Activated naive CD4-positive, alpha-beta T cell treated with anti-CD3 and anti-CD28 coated beads, Interleukin-2, amount 50 U/mL, for 24 hours (primary cell): Measurements from ENCODE around the gene BCAR3.

Experiments
- H3K27ac Mint-ChIP-seq: one replicate; pipeline ENCODE4 v1.8.0; 2021; ENCODE audit warnings: mild to moderate bottlenecking, mixed read lengths
- H3K27me3 Mint-ChIP-seq: one replicate; pipeline ENCODE4 v1.8.0; 2021; ENCODE audit warnings: mixed read lengths
- H3K36me3 Mint-ChIP-seq: one replicate; pipeline ENCODE4 v1.8.0; 2021; ENCODE audit warnings: mixed read lengths
- H3K4me1 Mint-ChIP-seq: one replicate; pipeline ENCODE4 v1.8.0; 2021; ENCODE audit warnings: mixed read lengths
- H3K4me3 Mint-ChIP-seq: one replicate; pipeline ENCODE4 v1.8.0; 2021; ENCODE audit warnings: mild to moderate bottlenecking, mixed read lengths
- H3K9me3 Mint-ChIP-seq: one replicate; pipeline ENCODE4 v1.8.0; 2021; ENCODE audit warnings: mixed read lengths

BCAR3 gene

DNA sequence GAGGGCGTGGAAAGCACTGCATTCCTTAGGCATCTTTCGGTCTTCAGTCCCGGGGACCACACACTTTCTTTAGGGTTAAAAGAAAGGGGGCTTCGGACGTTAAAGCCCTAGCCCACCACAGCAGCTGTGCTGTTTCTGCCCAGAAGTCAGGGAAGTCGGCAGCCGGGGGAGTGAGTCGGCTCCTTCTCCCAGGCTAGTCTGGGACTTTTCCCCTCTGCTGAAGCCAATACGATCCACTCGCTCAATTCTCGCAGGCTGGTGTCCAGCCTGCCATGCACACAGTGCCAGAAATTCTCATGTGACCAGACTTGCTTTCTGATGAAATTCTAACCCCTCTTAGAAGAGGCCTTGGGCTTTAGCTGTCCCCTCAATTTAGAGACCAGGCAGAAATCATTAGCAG is 67.7 kb downstream of the BCAR3 start:
- Mint-ChIP-seq H3K4me3 (no peak overlapping the region), H3K27ac (no peak overlapping the region), H3K9me3 (no peaks in the 10 kb centered on the region), H3K4me1 (peaks cover 16% of the 10 kb centered on the region), H3K27me3 (no peaks in the 10 kb centered on the region), H3K36me3 (no peaks in the 10 kb centered on the region)

DNA sequence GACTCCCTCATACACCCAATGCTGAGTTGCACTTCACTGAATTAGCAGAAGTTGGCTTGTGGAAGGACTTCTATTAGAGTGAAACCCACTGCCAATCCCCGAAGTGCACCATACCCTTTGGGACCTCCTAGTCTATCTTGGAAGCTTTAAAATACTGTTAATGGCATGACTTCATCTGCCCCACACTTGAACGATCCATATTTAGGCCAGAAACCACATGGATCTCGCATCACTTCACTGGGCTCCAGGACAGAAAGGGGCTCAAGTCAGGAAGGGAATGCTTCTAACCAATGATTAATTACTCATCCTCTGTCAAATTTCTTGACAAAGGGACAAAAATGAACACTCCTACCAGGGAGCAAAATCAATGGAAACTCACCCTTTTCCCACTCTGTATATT is 69.1 kb downstream of the BCAR3 start:
- Mint-ChIP-seq H3K27me3 (no peaks in the 10 kb centered on the region), H3K36me3 (no peaks in the 10 kb centered on the region), H3K4me1 (peaks cover 21% of the 10 kb centered on the region), H3K27ac (no peak overlapping the region), H3K9me3 (no peaks in the 10 kb centered on the region), H3K4me3 (no peak overlapping the region)

DNA sequence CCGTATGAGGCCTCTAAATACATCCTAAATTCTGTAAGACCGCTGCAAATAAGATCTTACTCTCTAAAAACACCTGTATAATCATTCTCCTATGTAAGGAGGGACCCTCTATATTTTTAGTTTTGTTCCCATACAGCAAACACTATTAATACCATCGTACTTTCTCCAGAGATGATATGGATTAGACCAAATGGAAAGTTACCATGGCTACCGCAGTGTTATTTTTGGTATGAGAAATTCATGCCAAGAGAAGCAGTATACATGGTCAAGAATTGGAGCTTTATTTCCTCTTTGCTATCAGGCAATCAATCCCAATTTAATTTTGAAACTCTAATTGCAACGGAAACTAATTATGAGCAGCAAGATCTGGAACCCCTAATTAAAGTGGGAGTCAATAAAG is 70.0 kb downstream of the BCAR3 start:
- Mint-ChIP-seq H3K4me1 (peaks cover 22% of the 10 kb centered on the region), H3K27ac (peak overlapping the region; percentile 33), H3K4me3 (no peak overlapping the region), H3K27me3 (no peaks in the 10 kb centered on the region), H3K9me3 (no peaks in the 10 kb centered on the region), H3K36me3 (no peaks in the 10 kb centered on the region)

DNA sequence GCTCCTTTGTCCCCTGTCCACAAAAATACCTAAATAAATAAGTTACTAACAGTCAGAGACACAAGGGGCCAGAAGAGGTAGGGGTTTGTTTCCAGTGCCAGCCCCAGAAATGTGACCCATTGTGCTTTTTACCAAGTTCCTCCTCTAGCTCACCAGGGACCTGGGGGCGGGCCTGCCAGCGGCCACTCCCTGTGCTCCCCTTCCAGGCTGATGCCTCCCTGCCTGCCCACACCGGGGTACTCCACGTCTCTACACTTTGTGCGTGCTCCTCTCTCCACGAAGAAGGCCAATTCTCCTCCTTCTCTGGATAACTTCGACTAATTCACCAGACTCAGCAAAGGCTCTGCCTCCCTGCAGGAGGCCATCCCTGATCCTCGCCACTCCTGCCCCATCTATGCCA is 72.1 kb downstream of the BCAR3 start:
- Mint-ChIP-seq H3K27ac (no peak overlapping the region), H3K36me3 (no peaks in the 10 kb centered on the region)

DNA sequence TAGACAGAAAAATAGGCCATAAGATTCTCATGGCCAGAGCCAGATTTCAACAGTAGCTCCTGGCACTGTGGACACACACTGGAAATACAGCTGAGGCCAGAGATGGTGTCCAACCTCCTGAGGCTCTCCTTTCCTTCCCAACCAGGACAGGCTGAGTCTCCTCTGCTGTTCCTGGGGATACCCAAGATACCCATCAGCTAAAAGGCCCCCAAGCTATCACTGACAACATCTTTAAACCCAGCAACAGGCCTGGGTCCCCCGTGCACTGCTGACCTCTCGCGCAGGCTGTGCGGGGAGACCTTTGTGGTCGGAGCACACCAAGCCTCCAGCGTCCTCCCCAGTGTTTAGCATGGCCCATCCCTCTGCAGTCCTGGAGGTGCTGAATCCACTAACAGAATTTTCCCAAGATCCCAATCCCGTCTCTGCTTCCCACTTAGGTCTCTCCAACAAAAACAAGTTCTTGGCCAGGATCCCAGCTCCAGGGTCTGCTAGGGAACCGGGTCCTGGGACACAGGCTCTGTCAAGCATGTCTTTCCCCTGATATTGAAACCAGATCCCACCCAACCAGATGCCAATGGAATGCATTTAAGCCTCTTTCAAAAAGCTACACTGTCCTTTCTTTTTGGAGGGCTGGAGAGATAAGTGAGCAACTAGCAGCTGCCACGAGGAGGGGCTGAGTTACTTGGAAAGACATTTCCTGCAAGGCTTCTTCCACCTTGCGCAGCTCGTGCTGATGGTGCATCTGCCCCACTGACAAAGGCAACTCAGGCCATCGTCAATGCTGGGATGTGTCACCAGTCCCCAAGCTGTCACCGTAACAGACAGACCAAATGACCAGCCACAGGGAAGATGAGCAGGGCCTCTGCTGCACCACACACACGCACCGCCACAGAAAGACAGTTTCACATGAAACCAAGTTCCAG is 73.2 kb downstream of the BCAR3 start:
- peaks cover 1% of the 10 kb centered on the region for H3K27me3 Mint-ChIP-seq
- no peaks in the 10 kb centered on the region for H3K36me3 Mint-ChIP-seq

More for the DNA sequence above, 72.1 kb downstream of the BCAR3 start:
- no peaks in the 10 kb centered on the region for H3K9me3 Mint-ChIP-seq
- peaks cover 5% of the 10 kb centered on the region for H3K4me1 Mint-ChIP-seq
- no peak overlapping the region for H3K4me3 Mint-ChIP-seq
- H3K27me3 Mint-ChIP-seq: peaks cover 1% of the 10 kb centered on the region

DNA sequence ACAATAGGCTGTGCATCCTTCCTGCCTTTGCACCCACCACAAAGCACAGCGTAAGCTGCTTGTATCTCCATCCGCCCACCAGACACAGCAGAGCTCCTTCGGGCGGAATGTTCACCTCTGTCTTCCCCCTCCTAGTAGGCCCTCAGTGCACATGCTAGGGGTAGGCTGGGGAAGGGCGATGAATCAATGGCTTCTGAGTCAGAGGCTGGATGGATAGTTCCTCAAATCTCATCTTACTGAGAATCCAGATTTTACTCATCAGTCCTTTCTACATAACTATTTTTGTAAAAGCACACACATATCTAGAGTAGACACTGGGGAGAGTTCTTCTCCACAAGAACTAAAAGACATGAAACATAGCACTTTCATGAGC is 73.8 kb downstream of the BCAR3 start:
- H3K4me3 Mint-ChIP-seq: no peak overlapping the region
- H3K36me3 Mint-ChIP-seq: no peaks in the 10 kb centered on the region
- peaks cover 5% of the 10 kb centered on the region for H3K4me1 Mint-ChIP-seq
- no peaks in the 10 kb centered on the region for H3K9me3 Mint-ChIP-seq
- H3K27me3 Mint-ChIP-seq: peaks cover 1% of the 10 kb centered on the region
- H3K27ac Mint-ChIP-seq: peak overlapping the region; percentile 67

More for the DNA sequence above, 73.2 kb downstream of the BCAR3 start:
- no peak overlapping the region for H3K4me3 Mint-ChIP-seq
- peak overlapping the region; percentile 67 for H3K27ac Mint-ChIP-seq
- no peaks in the 10 kb centered on the region for H3K9me3 Mint-ChIP-seq
- H3K4me1 Mint-ChIP-seq: peaks cover 5% of the 10 kb centered on the region

DNA sequence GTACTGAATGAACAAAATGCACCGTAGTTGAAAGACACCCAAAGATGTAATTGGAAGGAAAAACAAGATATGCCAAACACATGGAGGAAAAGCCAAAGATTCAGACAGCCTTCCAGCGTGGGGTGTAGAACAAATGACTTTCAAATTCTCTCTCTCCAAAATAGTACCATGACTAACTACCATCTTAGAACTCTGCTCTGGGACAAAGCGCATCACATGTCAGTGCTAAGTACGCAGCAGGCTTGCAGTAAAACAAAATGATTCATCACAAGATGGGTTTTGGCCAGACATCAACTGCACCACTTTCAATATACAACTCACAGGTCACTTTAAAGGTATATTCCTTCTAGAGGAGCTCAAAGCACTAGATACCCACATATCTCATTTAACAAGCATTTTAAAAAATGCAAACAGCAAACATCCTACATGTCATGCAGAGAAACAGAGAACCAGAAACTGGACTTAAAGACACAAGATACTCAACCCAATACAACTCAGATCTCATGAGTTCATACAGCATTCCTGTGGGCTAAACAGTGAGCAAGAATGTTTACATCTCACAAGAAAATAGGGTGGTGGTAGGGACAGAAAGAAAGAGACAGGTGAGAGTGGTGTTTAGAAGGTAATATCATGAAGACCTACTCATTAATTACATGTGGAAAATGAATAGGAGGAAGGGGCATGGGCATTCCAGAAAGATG is 75.7 kb downstream of the BCAR3 start:
- H3K4me1 Mint-ChIP-seq: peaks cover 5% of the 10 kb centered on the region
- no peaks in the 10 kb centered on the region for H3K9me3 Mint-ChIP-seq
- H3K4me3 Mint-ChIP-seq: no peak overlapping the region
- peaks cover 2% of the 10 kb centered on the region for H3K27me3 Mint-ChIP-seq
- no peak overlapping the region for H3K27ac Mint-ChIP-seq
- H3K36me3 Mint-ChIP-seq: no peaks in the 10 kb centered on the region

DNA sequence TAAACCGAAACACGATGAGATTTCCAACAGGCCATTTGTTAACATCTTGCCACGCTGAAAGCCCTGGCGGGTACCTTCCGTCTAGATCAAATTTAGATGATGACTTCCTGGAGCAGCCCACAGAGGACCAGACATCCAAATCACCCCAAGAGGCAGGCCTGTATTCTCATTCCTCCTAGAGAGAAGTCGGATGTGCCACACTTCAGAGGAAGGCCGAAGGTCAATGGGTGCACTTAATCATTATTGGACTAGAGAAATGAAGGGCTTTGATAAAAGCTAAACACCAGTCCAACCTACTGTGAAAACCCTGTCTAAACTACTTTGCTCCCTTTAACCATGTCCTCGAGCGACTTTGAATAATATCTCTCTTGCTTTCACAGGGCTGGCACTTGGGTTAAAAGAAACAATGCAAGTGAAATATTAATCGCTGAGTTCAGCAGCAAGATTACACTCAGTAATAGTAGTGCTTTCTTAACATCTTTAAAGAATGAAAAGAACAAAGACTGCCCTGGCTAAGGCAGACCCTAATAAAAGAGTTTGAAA is 76.5 kb downstream of the BCAR3 start:
- H3K4me1 Mint-ChIP-seq: peaks cover 5% of the 10 kb centered on the region
- no peak overlapping the region for H3K27ac Mint-ChIP-seq
- no peaks in the 10 kb centered on the region for H3K9me3 Mint-ChIP-seq
- H3K4me3 Mint-ChIP-seq: no peak overlapping the region
- peaks cover 2% of the 10 kb centered on the region for H3K27me3 Mint-ChIP-seq
- no peaks in the 10 kb centered on the region for H3K36me3 Mint-ChIP-seq

DNA sequence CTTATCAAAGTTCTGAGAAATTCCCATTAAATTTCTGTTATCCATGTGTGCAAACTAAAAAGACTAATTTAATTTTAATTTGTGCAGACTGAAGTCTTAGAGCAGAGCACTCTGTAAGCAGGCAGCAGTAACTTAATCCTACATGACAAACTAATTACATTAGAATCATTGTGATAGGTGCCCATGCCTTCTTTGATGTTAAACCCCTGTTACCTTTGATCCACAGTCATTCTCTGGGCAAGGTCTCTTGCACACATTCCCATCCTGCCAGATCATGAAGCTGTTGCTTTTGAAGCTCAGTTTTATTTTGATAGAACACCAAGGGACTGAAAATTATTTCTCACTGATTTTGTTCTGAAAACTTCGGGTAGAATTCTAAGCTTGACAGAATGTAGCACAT is 77.2 kb downstream of the BCAR3 start:
- Mint-ChIP-seq H3K9me3 (no peaks in the 10 kb centered on the region), H3K36me3 (no peaks in the 10 kb centered on the region), H3K27me3 (peaks cover 2% of the 10 kb centered on the region), H3K4me3 (no peak overlapping the region), H3K27ac (no peak overlapping the region), H3K4me1 (peaks cover 5% of the 10 kb centered on the region)

DNA sequence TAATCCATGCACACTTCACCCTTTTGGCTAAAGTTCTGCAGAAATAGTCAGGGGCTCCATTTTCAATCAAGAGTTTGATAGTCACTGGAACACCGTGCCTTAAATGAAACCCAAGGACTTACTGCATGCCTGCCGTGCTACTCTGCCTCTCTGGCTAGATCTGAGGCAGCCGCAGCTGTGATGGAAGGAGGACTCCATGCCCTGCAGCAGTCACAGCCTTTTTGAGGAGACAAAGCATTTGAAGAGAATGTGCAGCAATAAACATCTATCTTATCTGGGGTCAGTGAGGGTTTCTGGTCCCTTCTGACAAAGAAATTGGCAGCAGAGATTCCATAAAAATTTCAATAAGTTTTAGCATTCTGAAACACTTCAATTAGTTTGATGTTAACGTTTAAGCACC is 78.0 kb downstream of the BCAR3 start:
- Mint-ChIP-seq H3K9me3 (no peaks in the 10 kb centered on the region), H3K36me3 (no peaks in the 10 kb centered on the region), H3K4me1 (peaks cover 5% of the 10 kb centered on the region), H3K4me3 (no peak overlapping the region), H3K27ac (no peak overlapping the region), H3K27me3 (peaks cover 2% of the 10 kb centered on the region)

DNA sequence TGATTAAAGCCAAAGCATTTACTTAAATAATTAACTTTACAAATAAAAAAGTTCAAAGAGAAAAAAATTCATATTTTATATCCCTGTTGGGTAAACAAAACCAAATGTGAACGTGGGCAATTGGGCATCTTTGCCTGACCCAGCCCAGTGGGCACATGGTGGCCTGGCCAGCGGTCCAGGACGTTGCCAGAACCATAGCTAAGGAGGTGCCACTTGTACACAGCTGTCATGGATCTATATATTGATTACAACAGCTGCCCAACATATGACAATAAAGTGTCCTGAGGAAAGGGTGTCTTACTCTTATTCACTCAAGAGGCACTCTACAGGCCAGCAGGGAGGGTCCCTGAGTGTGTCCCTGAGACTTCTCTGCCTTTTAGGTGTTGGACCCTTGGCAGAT is 78.5 kb downstream of the BCAR3 start:
- H3K27me3 Mint-ChIP-seq: peaks cover 2% of the 10 kb centered on the region
- no peaks in the 10 kb centered on the region for H3K36me3 Mint-ChIP-seq
- no peak overlapping the region for H3K4me3 Mint-ChIP-seq
- H3K27ac Mint-ChIP-seq: no peak overlapping the region
- H3K9me3 Mint-ChIP-seq: no peaks in the 10 kb centered on the region
- peaks cover 5% of the 10 kb centered on the region for H3K4me1 Mint-ChIP-seq

DNA sequence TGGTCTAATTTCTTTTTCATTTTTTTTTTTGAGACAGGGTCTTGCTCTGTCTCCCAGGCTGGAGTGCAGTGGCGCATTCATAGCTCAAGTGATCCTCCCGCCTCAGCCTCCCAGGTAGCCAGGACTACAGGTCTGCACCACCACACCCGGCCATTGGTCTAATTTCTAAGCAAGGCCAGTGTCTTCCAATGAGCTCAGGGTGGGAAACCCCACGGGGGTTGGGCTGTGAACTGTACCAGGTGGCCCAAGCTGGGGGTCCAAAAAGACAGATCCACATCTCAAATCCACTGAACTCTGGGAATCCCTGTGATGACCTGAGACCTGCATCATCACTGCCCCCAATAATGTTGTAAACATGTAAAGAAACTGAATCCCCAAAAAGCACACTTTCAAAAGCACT is 79.5 kb downstream of the BCAR3 start:
- H3K27ac Mint-ChIP-seq: no peak overlapping the region
- H3K9me3 Mint-ChIP-seq: no peaks in the 10 kb centered on the region
- no peaks in the 10 kb centered on the region for H3K36me3 Mint-ChIP-seq
- H3K4me1 Mint-ChIP-seq: no peaks in the 10 kb centered on the region
- no peak overlapping the region for H3K4me3 Mint-ChIP-seq
- H3K27me3 Mint-ChIP-seq: peaks cover 2% of the 10 kb centered on the region

DNA sequence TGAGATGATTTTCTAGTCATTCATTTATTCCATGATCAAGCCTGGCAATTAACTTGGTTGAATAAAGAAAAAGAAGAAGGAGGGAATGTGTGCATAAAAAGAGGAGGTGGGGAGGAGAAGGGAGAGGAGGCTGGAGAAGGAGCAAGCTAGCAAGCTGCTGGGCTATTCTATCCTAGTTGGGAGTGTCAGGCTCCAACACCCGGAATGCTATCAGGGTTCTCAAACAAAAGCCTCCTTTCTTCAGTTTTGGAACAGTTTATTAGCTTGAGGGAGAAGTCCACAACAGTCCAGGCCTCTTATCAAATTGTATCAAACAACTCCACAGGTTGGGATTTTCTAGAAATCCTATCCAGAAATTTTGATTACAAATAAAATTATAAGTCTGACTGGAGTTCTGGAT is 80.0 kb downstream of the BCAR3 start:
- Mint-ChIP-seq H3K4me3 (no peak overlapping the region), H3K27ac (no peak overlapping the region), H3K27me3 (peaks cover 2% of the 10 kb centered on the region), H3K36me3 (no peaks in the 10 kb centered on the region), H3K9me3 (no peaks in the 10 kb centered on the region), H3K4me1 (no peaks in the 10 kb centered on the region)

DNA sequence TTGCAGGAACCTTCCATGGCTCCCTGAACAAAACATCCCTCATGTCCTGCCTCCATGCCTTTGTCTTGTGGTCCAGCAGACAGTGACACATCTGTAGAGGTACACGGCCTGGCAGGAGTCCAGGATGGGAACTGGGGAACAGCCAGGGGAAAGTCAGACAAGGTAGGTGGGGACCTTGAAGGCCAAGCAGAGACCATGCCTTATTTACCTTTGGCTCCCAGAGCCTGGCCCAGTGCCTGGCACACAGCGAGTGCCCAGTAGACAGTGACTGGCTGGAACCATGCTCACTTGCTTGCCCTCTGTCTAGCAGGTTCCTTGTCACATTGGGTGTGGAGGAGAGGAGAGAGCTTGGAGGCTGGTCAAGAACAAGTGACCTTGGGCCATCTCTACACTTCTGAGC is 81.0 kb downstream of the BCAR3 start:
- no peaks in the 10 kb centered on the region for H3K4me1 Mint-ChIP-seq
- H3K4me3 Mint-ChIP-seq: no peak overlapping the region
- H3K9me3 Mint-ChIP-seq: no peaks in the 10 kb centered on the region
- H3K27ac Mint-ChIP-seq: no peak overlapping the region
- no peaks in the 10 kb centered on the region for H3K36me3 Mint-ChIP-seq
- peaks cover 2% of the 10 kb centered on the region for H3K27me3 Mint-ChIP-seq

DNA sequence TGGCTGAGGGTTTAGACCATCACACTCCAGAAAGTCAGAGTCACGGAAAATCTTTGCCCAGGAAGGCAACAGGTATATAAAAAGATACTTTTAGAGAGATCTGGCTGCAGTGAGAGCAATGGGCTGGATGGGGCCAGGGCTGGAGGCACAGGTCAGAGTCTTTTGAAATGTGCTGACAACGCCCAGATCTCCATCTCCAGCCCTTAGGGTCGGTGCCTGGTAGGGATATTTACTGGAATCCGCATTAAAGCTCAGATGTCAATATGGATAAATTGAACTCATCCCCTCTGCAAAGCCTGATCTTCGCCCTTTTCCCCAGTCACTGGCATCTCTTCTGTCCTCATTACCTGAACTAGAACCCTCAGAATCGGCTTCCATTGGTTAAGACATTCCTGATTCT is 82.2 kb downstream of the BCAR3 start:
- Mint-ChIP-seq H3K27me3 (peaks cover 1% of the 10 kb centered on the region), H3K27ac (no peak overlapping the region), H3K4me3 (no peak overlapping the region), H3K4me1 (no peaks in the 10 kb centered on the region), H3K36me3 (no peaks in the 10 kb centered on the region), H3K9me3 (no peaks in the 10 kb centered on the region)

DNA sequence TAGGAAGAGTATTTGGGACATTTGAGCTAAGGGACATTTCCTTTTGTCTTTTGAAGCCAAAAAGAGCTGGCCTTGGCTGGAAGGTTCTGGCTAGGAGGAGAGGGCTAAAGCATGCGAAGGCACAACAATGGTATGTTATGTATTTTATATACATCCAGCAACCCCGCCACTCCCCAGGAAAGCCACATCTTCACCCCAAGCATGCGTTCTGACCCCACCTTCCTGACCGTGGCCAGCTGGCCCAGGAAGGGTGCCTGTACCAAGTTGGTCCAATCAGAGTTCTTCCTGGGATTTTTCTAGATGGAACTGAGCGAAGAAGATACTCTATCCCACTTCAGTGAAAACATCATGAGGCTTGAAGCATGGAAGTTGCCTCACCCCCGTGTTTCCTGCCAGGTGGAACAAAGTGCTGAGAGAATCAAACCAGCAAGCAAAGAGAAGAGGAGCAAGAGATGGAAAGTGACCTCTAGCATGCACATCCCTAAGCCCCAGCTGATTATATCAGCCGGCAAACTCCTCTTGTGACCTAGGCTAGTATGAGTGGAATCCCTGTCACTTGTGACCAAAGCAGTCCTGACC is 82.7 kb downstream of the BCAR3 start:
- no peaks in the 10 kb centered on the region for H3K4me1 Mint-ChIP-seq
- H3K36me3 Mint-ChIP-seq: no peaks in the 10 kb centered on the region
- H3K27me3 Mint-ChIP-seq: peaks cover 1% of the 10 kb centered on the region
- H3K9me3 Mint-ChIP-seq: no peaks in the 10 kb centered on the region
- H3K27ac Mint-ChIP-seq: no peak overlapping the region
- H3K4me3 Mint-ChIP-seq: no peak overlapping the region
